ENCODE results near the gene CDC45. TPM values are rescaled to one million over a fixed set of nuclear protein-coding genes. Genes with fewer than 3 reads are reported as not detected.
A peak's percentile ranks its signal among the peaks of the same experiment; 100 is the strongest.

Gene CDC45
- total and polyA plus RNA-seq, 2 of the 13 experiments (the other 11 are each of a cell fraction or from before 2014, with no cell fraction given): 14.4 to 36.3 TPM

GRCh38 chr22:19447330-19448075 lies 32.2 kb upstream of the CDC45 start, which contains the start of gene C22orf39 (continued):
- TF ChIP-seq MXD3 (CRISPR knock-in tag; IDR thresholded peaks at IDR 0.05): peak; percentile 46; the same call in 1 of the 2 replicates
- TF ChIP-seq ZNF879 (CRISPR knock-in tag; IDR thresholded peaks at IDR 0.05): no peak
- TF ChIP-seq FOSL2 (CRISPR knock-in tag; IDR thresholded peaks at IDR 0.05): peak; percentile 6; the same call in 1 of the 2 replicates
- TF ChIP-seq ZNF891 (CRISPR knock-in tag; IDR thresholded peaks at IDR 0.05): peak; percentile 16; the same call in 1 of the 2 replicates
- no peak for TF ChIP-seq JARID2 (CRISPR knock-in tag; IDR thresholded peaks at IDR 0.05; ENCODE audit: insufficient replicate concordance)
- TF ChIP-seq ZXDC (CRISPR knock-in tag; IDR thresholded peaks at IDR 0.05): 0 out of 2 replicates have a peak, but pooled peaks have one; percentile 15
- TF ChIP-seq MTF2 (CRISPR knock-in tag; IDR thresholded peaks at IDR 0.05; ENCODE audit: borderline replicate concordance): no peak
- no peak for TF ChIP-seq MBNL3 (CRISPR knock-in tag; conservative IDR thresholded peaks at IDR 0.05)
- TF ChIP-seq CREB1 (IDR thresholded peaks at IDR 0.05): peak; percentile 81
- TF ChIP-seq CREB1 (CRISPR knock-in tag; IDR thresholded peaks at IDR 0.05): peak; percentile 90
- TF ChIP-seq ZEB1 (IDR thresholded peaks at IDR 0.05; ENCODE audit: insufficient replicate concordance, low read depth): no peak
- peak; percentile 76; the same call in 1 of the 2 replicates for TF ChIP-seq ATF7-NPFF (CRISPR knock-in tag; IDR thresholded peaks at IDR 0.05; ENCODE audit: low read depth)
- TF ChIP-seq BCL3 (CRISPR knock-in tag; IDR thresholded peaks at IDR 0.05): peak; percentile 58; the same call in 1 of the 2 replicates
- no peak for TF ChIP-seq FLYWCH1 (CRISPR knock-in tag; IDR thresholded peaks at IDR 0.05)
- TF ChIP-seq PRDM15 (CRISPR knock-in tag; IDR thresholded peaks at IDR 0.05): peak; percentile 42; the same call in 1 of the 2 replicates
- TF ChIP-seq ZNF276 (CRISPR knock-in tag; IDR thresholded peaks at IDR 0.05; ENCODE audit: low read depth): no peak
- TF ChIP-seq PRPF4 (IDR thresholded peaks at IDR 0.05; ENCODE audit: low read depth, low read length, poor library complexity, severe bottlenecking): no peak
- no peak for TF ChIP-seq ZNF414 (CRISPR knock-in tag; IDR thresholded peaks at IDR 0.05)

Data from HepG2 (cell line).